GM18861 (cell line): ENCODE data around the gene ATXN2.
"Not testable (repeated sequence)": the region's sequence is repeated elsewhere in the genome, so short reads cannot be mapped to it uniquely, and the experiment has no call there.

ENCODE experiments used
- ATAC-seq: cut with Tn5 transposase; IDR thresholded peaks from one replicate; pipeline ENCODE4 v1.9.1; 2021; ENCODE audit not compliant: unreplicated experiment

The ATXN2 gene, protein sequence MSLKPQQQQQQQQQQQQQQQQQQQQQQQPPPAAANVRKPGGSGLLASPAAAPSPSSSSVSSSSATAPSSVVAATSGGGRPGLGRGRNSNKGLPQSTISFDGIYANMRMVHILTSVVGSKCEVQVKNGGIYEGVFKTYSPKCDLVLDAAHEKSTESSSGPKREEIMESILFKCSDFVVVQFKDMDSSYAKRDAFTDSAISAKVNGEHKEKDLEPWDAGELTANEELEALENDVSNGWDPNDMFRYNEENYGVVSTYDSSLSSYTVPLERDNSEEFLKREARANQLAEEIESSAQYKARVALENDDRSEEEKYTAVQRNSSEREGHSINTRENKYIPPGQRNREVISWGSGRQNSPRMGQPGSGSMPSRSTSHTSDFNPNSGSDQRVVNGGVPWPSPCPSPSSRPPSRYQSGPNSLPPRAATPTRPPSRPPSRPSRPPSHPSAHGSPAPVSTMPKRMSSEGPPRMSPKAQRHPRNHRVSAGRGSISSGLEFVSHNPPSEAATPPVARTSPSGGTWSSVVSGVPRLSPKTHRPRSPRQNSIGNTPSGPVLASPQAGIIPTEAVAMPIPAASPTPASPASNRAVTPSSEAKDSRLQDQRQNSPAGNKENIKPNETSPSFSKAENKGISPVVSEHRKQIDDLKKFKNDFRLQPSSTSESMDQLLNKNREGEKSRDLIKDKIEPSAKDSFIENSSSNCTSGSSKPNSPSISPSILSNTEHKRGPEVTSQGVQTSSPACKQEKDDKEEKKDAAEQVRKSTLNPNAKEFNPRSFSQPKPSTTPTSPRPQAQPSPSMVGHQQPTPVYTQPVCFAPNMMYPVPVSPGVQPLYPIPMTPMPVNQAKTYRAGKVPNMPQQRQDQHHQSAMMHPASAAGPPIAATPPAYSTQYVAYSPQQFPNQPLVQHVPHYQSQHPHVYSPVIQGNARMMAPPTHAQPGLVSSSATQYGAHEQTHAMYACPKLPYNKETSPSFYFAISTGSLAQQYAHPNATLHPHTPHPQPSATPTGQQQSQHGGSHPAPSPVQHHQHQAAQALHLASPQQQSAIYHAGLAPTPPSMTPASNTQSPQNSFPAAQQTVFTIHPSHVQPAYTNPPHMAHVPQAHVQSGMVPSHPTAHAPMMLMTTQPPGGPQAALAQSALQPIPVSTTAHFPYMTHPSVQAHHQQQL

GRCh38 chr12:111598637-111599452 lies at the start of gene ATXN2:
Gene ATXN2, minus strand, starts transcription at chr12:111599315. Its CDS starts 281 bp downstream, at chr12:111599034.
- peak; percentile 34 for ATAC-seq

DNA sequence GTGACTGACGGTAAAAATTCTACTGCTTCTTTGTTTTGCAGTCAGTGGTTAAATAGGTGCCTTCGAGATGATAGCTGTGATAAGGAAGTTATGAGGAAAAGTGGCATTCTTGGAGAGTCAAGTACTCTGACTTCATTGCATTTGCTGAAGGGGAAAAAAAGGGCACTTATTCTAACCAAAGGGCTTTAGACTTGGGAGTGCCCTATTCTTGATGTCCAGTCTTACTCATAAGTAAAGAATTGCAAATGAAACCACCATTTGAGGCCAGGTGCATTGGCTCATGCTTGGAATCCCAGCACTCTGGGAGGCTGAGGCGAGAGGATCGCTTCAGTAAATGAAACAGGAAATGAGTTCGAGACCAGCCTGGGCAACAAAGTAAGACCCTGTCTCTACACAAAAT lies 46.3 kb upstream of the ATXN2 start:
- no peak for ATAC-seq

DNA sequence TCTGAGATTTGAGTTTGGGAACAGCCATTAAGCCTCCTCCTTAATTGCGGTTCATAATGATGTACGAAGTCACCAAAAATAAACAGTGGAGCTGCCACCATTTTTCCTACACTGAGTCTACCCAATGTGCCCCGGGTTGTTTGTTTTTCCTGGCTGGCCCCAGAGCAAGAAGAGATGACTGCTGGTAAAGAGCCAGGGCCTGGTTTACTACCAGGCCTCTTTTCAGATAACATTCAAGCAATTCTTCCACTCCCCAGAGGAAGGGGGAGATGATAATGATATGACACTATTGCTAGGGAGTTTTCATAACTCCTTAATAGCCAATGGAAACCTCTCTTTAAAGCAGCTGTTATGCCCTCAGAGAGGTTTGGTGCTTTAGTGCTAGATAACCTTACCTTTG lies 44.3 kb upstream of the ATXN2 start:
- ATAC-seq: no peak

GRCh38 chr12:111642681-111643426 lies 43.7 kb upstream of the ATXN2 start:
- ATAC-seq: no peak

- no peak for ATAC-seq
These were observed 41.4 kb upstream of the ATXN2 start for GRCh38 chr12:111640506-111640905.

GRCh38 chr12:111638556-111638955 lies 39.4 kb upstream of the ATXN2 start:
- ATAC-seq: no peak

DNA sequence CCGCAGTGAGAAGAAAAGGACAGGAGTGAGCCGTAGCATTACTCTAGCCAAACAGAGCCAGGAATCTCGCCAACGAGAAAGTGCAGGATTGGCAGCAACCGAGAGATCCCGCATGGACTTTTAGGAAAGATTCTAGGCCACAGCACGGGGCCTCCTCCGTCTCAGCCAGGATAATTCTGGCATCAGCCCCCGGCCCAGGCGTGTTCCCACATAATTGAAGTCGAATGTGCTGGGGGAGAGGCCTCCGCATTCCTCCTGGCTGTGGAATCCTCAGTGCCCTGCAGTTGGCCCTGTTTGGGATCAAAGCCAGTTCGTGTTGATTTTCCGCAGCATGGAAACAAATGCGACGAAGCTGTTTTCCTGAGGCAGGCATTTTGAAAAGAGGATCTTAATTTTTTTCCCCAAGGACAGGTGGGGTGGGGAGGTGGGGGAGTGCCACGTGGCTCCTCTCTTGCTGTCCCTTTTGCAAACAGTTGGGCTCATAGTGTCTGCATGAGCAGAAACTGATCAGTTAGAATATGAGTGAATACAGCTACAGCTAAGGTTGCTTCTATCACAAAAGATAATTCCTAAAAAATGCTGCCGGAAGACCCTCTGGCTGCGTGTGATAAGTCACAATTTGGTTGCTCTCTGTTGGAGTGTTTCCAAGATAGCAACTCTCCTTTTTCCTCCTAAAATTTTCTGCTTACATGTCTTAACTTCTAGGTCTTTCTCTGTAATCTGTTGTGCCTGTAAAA lies 37.3 kb upstream of the ATXN2 start:
- ATAC-seq: no peak

DNA sequence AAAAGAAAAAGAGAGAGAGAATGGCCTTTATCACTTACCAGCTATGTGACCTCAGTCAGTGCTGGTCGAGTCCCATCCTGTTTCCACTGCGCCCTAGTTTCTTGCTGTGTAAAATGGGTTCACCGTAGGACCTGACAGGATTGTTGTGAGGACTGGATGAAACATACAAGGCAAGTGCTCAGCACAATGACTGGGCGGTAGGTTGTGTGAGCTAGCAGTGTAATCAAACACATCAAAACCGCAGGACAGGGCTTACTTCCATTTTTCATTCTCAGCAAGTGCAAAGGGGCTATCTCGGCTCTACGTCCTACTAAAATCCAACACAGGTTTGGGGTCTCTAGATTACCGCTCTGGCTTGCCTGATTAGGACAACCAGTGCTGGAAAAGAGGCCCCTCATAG lies 36.4 kb upstream of the ATXN2 start:
- no peak for ATAC-seq

DNA sequence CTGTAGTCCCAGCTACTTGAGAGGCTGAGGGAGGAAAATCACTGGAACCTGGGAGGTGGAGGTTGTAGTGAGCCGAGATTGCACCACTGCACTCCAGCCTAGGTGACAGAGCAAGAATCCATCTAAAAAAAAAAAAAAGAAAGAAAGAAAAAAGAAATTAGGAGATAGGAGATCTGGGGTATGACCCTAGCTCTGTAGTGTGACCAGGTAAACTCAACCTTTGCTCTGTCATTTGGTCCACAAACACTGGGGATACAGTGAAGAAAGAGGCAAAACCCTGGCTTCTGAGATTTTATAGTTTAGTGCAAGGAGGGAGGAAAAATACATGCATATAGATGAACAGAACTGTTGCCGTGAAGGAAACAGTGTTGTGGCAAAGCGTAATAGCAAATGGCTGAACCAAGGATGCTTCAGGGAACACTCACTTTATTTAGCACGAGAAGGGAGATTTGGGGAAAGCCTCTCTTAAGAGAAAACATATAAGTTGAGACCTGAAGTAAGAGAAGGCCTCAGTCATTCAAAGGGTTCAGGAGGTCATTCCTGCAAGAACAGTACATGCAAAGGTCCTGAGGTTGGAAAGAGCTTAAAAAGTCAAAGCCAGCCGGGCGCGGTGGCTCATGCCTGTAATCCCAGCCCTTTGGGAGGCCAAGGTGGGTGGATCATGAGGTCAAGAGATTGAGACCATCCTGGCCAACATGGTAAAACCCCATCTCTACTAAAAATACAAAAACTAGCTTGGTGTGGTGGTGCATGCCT lies 29.6 kb upstream of the ATXN2 start:
- ATAC-seq: no peak

GRCh38 chr12:111626230-111626629 lies 27.1 kb upstream of the ATXN2 start:
- ATAC-seq: no peak

DNA sequence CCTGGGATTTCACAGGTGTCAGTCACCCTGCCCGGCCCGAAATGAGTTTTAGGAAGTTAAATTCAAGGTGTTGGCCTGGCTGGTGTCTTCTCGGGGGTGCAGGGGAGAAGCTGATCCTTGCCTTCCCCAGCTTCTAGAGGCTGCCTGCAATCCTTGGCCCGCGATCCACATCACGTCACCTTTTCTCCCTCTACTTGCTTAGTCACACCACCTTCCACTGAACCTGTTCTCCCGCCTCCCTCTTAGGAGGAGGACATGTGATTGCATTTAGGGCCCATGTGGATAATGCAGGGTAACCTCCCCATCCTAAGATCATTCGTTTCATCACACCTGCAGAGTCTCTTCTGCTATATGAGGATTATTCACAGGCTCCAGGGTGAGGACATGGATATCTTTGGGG lies 25.4 kb upstream of the ATXN2 start:
- no peak for ATAC-seq

DNA sequence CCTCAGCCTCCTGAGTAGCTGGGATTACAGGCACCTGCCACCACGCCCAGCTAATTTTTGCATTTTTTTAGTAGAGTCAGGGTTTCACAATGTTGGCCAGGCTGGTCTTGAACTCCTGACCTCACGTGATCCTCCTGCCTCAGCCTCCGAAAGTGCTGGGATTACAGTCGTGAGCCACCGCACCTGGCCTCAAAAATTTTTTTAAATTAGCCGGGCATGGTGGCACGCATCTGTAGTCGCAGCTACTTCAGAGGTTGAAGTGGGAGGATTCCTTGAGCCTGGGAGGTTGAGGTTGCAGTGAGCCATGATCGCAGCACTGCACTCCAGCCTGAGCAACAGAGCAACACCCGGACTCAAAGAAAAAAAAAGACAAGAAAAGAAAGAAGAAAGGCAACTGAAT lies 18.7 kb upstream of the ATXN2 start:
- ATAC-seq: not testable (repeated sequence)

GRCh38 chr12:111616177-111616623 lies 17.1 kb upstream of the ATXN2 start:
- ATAC-seq: no peak

GRCh38 chr12:111607239-111607638 lies 8.1 kb upstream of the ATXN2 start:
- ATAC-seq: no peak

GRCh38 chr12:111606767-111607230 lies 7.7 kb upstream of the ATXN2 start:
- ATAC-seq: no peak

DNA sequence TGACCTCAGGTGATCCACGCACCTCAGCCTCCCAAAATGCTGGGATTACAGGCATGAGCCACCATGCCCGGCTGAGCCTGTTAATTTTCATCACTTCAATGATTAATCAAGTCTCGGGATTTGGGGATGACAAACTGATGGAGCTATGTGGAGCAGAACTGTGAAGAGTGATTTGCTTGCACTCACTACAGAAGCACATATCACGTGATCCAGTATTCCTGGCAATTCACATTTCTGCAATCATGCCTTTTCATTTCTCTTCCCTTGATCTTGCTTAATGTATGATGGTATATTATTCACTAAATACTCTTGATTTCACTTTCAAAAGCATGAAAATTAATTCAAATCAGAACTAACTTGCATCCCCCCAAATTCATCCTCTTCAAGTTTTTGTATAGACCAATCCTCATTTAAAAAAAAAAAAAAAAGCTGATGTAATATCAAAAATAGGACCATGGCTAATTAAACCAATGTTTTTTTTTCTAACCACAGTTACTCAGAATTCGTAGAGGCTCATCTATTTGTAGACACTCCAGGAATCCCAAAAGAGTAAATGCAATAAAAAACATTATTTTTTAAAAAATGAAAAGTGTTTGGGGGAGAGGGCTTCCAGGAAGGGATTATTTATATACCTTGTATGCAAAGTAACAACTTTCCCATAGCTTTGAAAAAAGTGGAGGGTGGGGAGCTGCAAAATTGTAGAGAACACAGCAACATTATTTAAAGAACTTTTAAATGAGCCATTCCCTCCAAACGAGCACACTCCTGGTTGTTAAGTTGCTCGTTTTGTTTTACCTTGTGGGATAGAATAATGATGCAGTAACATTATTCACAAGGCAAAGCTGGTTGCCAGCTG lies 7.0 kb upstream of the ATXN2 start:
- no peak for ATAC-seq

- not testable (repeated sequence) for ATAC-seq
These were observed 3.7 kb upstream of the ATXN2 start for GRCh38 chr12:111602857-111603256.
